Stimulated activated memory B cell treated with anti-CD40 and anti-IgM and Interleukin-4, amounts not matched to agents 10 μg/mL and 1 μg/mL and 100 μg/mL, for 72 hours (primary cell): ENCODE data around the gene MLH3.

ENCODE experiments used
- ATAC-seq: fragments of 150-1000 bp; cut with Tn5 transposase; 2 replicates; pipeline ENCODE4 v1.10.0; 2021
- H3K27ac Mint-ChIP-seq: one replicate; pipeline ENCODE4 v1.8.0; 2022; ENCODE audit warnings: mild to moderate bottlenecking, mixed read lengths
- H3K27me3 Mint-ChIP-seq: one replicate; pipeline ENCODE4 v1.8.0; 2022; ENCODE audit warnings: mixed read lengths
- H3K36me3 Mint-ChIP-seq: one replicate; pipeline ENCODE4 v1.8.0; 2022; ENCODE audit warnings: mixed read lengths
- H3K4me1 Mint-ChIP-seq: one replicate; pipeline ENCODE4 v1.8.0; 2022; ENCODE audit warnings: mixed read lengths
- H3K4me3 Mint-ChIP-seq: one replicate; pipeline ENCODE4 v1.8.0; 2022; ENCODE audit warnings: mild to moderate bottlenecking, moderate library complexity, mixed read lengths
- H3K9me3 Mint-ChIP-seq: one replicate; pipeline ENCODE4 v1.8.0; 2022; ENCODE audit warnings: mixed read lengths

Gene MLH3

DNA sequence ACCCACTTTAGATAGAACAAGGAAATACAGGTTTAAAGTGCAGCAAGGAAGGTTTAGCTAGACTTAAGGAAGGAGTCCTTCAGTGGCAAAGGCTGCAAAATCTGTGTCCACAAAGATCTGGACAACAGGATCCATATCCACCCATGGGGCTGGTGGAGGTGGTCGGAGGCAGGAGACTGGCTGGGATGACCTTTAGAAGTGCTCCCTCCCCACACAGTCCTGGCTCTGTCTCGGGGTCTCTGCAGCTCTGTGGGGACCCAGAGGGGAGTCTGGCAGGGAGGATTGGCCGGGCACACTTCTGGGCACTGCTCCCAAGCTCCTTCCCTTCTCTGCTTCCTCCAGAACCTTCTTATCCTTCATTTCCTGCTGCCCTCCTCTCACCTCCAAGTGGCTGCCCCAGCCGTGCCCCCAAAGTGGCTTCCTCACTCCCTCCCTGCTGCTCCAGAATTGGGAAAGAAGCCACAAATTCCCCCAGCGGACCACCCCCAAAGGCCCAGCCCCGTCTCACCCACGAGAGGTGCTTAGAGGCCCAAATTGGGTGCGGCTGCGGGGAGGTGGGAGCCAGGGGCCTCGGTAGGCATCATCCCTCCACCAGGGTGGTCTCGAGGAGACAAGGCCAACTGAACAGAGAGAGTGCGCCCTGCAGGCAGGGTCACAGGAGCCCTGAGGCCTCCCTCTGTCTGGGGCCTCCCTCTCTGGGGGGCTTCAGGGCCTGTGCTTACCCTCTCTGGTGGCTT, 73.9 kb downstream of the MLH3 start:
- no peak overlapping the region for H3K27ac Mint-ChIP-seq
- H3K36me3 Mint-ChIP-seq: no peaks in the 10 kb centered on the region
- H3K27me3 Mint-ChIP-seq: no peaks in the 10 kb centered on the region
- peaks cover 1% of the 10 kb centered on the region for H3K4me1 Mint-ChIP-seq
- no peaks in the 10 kb centered on the region for H3K9me3 Mint-ChIP-seq
- H3K4me3 Mint-ChIP-seq: no peak overlapping the region
- ATAC-seq: no peak

DNA sequence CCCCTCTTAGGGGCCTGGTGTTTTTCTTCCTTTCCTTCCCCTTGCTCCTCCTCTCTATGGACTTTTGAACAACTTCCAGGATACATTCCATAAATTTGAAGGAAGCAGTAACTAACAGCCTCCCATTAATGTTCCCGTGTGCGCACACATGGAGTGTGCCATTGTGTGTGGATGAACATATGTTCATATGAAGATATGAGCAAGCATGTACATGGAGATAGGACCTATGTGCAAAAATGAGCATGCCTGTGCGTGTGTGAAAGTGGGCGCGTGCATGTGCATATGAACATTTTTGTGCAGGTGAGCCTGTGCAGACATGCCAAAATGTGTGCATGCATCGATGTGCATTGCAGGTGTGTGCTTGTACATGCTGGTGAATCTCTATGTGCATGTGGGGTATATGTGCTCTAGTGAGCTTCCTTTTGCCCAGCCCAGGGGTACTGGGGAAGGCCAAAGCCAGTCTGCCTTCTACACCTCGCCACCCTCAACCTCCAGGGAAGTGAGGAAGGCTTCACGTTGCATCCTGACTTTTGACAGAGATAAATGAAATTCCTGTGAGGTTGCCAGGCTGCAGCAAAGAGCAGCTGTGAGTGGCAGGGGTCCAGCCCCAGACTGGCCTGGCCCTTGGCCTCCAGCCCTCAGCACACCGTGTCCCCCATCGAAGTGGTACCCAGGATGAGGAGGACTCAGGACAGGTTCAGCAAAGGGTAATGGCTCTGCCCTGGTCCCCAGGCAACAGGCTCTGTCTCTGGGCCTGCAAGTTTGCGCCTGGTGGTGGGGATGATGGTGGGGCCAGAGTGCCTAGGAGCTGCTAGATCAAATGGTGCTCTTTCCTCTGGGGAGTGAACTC, 74.8 kb downstream of the MLH3 start:
- ATAC-seq: no peak
- Mint-ChIP-seq H3K4me1 (no peaks in the 10 kb centered on the region), H3K4me3 (no peak overlapping the region), H3K9me3 (no peaks in the 10 kb centered on the region), H3K27ac (no peak overlapping the region), H3K27me3 (no peaks in the 10 kb centered on the region), H3K36me3 (no peaks in the 10 kb centered on the region)

DNA sequence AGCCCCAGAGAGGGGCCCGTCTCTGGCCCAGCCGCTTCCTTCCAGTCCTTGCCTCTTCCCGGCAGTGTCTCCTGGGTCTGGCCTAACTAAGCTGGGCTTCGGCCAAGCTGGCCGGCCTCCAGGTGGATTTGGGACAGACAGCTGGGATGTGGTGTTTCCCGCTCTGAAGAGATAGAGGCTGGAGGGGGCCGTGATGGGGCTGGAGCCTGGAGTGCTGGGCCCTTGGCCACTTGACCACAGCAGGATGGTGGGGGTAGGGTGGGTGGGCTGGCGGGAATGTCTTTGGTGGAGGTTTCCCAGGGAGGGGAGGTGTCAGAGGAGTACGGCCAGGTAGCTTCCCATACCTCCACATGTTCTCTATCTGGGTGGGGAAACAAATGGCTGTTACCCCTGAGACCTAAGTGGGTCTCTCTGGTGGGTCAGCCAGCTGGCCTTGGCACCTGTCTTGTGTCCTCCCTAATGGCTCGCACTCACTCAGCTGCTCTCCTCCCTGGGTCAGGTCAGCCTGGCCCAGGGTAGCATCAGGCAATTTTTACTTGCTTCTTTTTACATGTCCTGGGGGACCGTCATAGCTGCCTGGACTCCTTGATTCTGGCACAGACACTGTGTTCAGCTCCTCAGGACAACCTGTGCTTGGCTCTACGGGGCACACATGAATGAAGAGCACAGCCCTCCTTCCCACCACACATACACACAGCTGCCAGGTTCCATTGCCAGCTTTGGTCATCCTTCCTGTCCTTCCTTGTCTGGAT, 76.0 kb downstream of the MLH3 start:
- H3K27me3 Mint-ChIP-seq: no peaks in the 10 kb centered on the region
- no peaks in the 10 kb centered on the region for H3K9me3 Mint-ChIP-seq
- no peaks in the 10 kb centered on the region for H3K36me3 Mint-ChIP-seq
- no peaks in the 10 kb centered on the region for H3K4me1 Mint-ChIP-seq
- H3K27ac Mint-ChIP-seq: no peak overlapping the region
- H3K4me3 Mint-ChIP-seq: no peak overlapping the region
- no peak for ATAC-seq

DNA sequence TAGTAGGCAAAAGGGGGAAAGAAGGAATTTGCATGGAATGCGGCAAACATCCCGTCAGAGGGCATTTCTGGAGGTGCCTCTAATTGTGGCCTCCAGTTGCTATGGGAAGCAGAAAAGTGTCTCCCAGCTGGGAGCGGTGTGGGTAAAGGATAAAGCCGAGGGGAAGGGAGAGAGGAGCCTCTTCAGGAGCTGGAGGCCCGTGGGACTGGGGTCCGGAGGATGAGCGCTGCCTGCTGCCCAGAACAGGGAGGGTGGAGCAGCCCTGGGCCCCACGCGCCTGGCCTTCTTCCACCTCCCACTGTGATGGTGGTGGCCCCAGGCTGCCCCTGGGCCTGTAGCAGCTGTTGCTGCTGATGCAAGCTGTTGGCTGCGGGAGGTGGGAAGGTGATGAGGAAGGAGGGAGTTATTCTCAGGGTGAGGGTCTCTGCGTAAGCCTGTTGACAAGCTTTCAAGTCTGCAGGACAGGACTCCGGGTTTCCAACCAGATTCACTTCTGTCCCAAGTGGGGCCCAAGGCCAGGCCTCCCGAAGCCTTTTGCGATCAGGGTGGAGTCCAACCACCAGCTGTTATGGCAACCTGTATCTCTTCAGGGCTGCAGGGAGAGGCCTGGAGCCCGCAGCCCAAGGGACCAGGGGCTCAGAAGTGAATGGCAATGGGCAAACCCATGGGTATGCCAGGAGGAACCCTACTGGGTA, 76.8 kb downstream of the MLH3 start:
- Mint-ChIP-seq H3K4me1 (no peaks in the 10 kb centered on the region), H3K9me3 (no peaks in the 10 kb centered on the region), H3K4me3 (no peak overlapping the region), H3K36me3 (no peaks in the 10 kb centered on the region), H3K27ac (no peak overlapping the region), H3K27me3 (no peaks in the 10 kb centered on the region)
- ATAC-seq: no peak

DNA sequence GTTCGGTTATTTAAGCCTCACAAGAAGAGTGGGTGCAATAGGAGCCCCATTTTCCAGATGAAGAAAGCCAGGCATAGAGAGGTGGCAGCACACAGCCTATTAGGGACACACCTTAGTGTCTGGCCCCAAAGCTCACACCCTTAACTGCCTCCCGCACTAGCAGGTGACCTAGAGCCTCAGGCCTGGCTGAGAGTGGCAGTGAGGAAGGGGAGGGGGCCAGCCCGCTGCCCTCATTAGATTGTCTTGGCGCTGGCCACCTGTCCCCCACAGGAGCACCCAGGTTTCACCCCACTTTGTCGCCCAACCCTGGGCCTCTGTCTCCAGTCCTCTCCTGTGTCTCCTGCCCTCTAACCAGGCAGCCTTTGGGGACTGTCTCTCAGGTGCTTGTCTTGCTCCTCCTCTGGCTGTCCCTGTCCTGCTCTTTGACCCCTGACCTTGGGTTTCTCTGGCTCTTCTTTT, 77.3 kb downstream of the MLH3 start:
- Mint-ChIP-seq H3K36me3 (no peaks in the 10 kb centered on the region), H3K27ac (no peak overlapping the region), H3K4me3 (no peak overlapping the region), H3K27me3 (no peaks in the 10 kb centered on the region), H3K4me1 (no peaks in the 10 kb centered on the region), H3K9me3 (no peaks in the 10 kb centered on the region)
- no peak for ATAC-seq

DNA sequence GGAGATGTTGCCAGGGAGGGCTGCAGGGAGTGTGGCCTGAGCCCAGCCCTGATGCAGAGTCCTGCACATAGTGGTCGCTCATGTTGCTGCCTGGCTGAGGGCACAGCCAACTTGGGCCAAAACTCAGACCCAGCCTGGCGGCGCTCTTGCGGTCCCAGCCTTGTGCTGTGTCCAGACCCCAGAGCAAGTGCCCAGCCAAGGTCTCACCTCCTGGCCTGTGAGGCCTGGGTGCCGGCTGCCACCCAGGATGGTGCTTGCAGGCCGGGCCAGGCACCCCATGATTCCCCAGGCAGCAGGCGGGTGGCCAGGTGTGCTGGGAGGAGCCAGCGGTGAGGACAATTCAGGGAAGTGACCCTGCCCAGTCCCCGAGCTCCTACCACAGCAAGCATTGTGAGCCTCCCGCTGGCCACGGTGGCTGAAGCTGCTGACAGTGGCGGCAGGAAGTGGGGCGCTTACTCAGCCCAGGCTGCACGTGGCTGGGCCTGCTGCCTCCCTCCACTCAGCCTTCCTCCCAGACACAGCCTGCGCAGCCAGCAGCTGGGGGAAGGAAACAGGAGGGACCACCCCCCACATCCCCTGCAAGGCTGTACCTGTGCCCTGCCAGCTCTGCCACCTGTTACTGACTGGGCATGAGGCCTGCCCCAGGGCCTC, 78.1 kb downstream of the MLH3 start:
- Mint-ChIP-seq H3K27me3 (no peaks in the 10 kb centered on the region), H3K9me3 (no peaks in the 10 kb centered on the region), H3K27ac (no peak overlapping the region), H3K4me1 (no peaks in the 10 kb centered on the region), H3K36me3 (no peaks in the 10 kb centered on the region), H3K4me3 (no peak overlapping the region)
- ATAC-seq: peak; percentile 24

DNA sequence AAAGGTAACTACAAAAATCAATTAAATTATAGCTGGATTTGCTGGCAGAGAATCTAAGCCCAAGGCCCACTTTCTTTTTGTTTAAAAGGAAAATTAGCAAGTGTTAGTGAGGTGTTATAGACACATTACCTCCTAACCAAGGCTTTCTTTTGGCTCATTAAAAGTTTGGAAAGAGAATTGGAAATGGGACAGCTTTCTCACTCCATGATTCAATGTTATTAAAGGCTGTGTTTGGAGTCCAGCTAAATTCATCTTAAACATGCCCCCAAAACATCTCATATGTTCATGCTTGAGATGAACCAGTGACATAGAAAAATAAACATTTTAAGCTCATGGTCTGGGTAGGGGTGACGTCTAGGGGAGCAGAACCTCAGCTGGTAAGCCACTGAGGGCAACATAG, 82.5 kb downstream of the MLH3 start:
- peaks cover 2% of the 10 kb centered on the region for H3K4me1 Mint-ChIP-seq
- no peak overlapping the region for H3K27ac Mint-ChIP-seq
- no peak overlapping the region for H3K4me3 Mint-ChIP-seq
- ATAC-seq: no peak
- no peaks in the 10 kb centered on the region for H3K36me3 Mint-ChIP-seq
- H3K9me3 Mint-ChIP-seq: no peaks in the 10 kb centered on the region
- no peaks in the 10 kb centered on the region for H3K27me3 Mint-ChIP-seq

DNA sequence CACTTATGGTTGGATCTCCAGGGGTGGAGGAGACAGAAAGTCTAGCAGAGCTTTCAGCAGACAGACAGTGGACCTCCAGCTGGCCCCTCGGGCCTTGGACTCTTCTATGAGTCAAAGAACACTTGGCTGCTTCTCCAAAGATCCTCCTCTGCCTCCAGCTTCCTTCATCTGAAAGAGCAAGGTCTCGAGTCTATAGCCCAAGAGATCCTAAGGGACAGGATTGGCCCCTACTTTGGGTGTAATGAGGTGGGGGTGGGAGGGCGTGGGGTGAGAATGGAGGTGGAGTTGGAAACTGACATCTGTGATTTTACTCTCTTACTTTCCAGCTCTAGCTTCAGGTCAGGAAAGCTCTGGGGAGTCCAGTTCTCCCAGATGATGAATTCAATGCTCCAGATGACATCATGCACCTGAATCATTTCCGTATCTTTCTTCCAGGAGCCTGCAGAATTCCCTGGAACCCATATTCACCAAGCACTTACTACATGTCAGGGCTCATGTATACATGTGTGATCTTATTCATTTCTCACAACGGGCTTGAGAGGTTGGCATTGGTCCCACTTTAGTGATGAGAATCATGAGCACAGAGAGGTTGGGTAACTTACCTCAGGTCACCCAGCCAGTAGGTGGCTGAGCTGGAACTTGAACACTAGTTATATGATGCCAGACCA, 85.6 kb downstream of the MLH3 start:
- no peak overlapping the region for H3K27ac Mint-ChIP-seq
- H3K36me3 Mint-ChIP-seq: no peaks in the 10 kb centered on the region
- peaks cover 24% of the 10 kb centered on the region for H3K4me1 Mint-ChIP-seq
- ATAC-seq: no peak
- no peaks in the 10 kb centered on the region for H3K9me3 Mint-ChIP-seq
- H3K27me3 Mint-ChIP-seq: no peaks in the 10 kb centered on the region
- H3K4me3 Mint-ChIP-seq: no peak overlapping the region

DNA sequence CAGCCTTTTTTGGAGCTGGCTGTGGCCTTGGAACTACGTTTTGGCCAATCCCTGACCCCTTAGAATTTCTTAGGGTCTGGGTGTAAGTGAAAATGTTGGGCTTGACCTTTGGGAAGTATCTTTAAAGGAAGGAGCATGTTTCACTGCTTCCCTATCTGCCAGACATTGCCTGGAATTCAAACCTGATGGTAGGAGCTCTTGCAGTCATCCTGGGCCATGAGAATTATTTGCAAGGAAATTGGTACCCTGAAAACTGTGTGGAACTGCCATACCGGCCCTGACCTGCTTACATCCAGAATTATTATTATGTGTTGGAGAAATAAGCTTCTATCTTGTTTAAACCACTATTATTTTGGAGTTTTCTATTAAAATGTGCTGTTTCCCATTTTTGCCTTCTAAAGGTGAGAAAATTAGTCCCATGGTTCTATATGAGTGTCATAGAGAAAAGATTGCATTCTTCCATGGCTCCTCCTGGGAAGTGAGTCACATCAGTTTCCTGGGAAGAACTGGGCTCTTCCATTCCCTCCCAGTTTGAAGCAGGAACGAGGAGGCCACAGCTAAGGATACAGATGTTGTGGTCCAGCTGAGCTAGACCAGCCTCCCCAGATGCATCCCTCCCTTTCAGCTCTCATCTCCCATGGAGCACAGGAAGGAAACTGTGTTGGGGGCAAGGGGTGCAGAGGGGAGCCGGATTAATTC, 86.3 kb downstream of the MLH3 start:
- H3K27ac Mint-ChIP-seq: no peak overlapping the region
- H3K9me3 Mint-ChIP-seq: no peaks in the 10 kb centered on the region
- peaks cover 24% of the 10 kb centered on the region for H3K4me1 Mint-ChIP-seq
- no peak for ATAC-seq
- H3K36me3 Mint-ChIP-seq: no peaks in the 10 kb centered on the region
- H3K27me3 Mint-ChIP-seq: no peaks in the 10 kb centered on the region
- no peak overlapping the region for H3K4me3 Mint-ChIP-seq
